Activated T-cell treated with anti-CD3 and anti-CD28 coated beads, Interleukin-2, amount 50 U/mL, for 24 hours (primary cell): ENCODE results near the gene SH3RF3.

Experiments used
- DNase-seq: peaks from one replicate; pipeline ENCODE4 v3.0.0-alpha.2; 2020
- H3K27ac Mint-ChIP-seq: 2 replicates; pipeline ENCODE4 v1.8.0; 2020; ENCODE audit warnings: mild to moderate bottlenecking, mixed read lengths
- H3K27me3 Mint-ChIP-seq: 2 replicates; pipeline ENCODE4 v1.8.0; 2020; ENCODE audit warnings: mixed read lengths
- H3K36me3 Mint-ChIP-seq: 2 replicates; pipeline ENCODE4 v1.8.0; 2020; ENCODE audit warnings: low read depth, mixed read lengths
- H3K4me1 Mint-ChIP-seq: 2 replicates; pipeline ENCODE4 v1.8.0; 2020; ENCODE audit warnings: low read depth, mixed read lengths
- H3K4me3 Mint-ChIP-seq: 2 replicates; pipeline ENCODE4 v1.8.0; 2020; ENCODE audit warnings: mild to moderate bottlenecking, moderate library complexity, mixed read lengths
- H3K9me3 Mint-ChIP-seq: 2 replicates; pipeline ENCODE4 v1.8.0; 2020; ENCODE audit warnings: mixed read lengths

The SH3RF3 gene

DNA sequence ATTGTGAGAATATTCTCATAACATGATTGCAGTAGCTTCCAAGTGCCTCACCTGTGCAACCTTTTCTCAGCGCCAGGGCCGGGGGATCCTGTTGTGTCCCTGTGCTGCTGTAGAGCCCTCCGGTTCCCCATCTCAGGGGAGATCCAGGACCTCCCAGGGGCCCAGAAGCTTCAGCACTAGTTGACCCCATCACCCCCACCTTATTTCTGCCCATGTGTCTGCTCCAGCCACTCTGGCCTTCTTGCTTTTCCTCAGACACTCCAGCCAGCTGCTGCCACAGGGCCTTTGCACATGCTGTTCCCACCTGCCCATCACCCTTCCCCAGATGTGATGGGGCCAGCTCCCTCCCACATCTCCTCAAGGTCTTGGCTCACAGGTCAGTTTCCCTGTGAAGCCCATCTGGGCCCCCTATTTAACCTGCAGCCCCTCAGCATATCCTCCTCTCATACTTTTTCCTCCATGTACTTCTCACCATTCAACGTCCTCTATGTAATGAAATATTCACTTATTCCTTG, 258.3 kb downstream of the SH3RF3 start:
- H3K9me3 Mint-ChIP-seq = no peaks in the 10 kb centered on the region
- no peak overlapping the region for H3K27ac Mint-ChIP-seq
- H3K4me1 Mint-ChIP-seq = no peaks in the 10 kb centered on the region
- no peaks in the 10 kb centered on the region for H3K27me3 Mint-ChIP-seq
- H3K4me3 Mint-ChIP-seq = no peak overlapping the region
- no peaks in the 10 kb centered on the region for H3K36me3 Mint-ChIP-seq
- DNase-seq = no peak

DNA sequence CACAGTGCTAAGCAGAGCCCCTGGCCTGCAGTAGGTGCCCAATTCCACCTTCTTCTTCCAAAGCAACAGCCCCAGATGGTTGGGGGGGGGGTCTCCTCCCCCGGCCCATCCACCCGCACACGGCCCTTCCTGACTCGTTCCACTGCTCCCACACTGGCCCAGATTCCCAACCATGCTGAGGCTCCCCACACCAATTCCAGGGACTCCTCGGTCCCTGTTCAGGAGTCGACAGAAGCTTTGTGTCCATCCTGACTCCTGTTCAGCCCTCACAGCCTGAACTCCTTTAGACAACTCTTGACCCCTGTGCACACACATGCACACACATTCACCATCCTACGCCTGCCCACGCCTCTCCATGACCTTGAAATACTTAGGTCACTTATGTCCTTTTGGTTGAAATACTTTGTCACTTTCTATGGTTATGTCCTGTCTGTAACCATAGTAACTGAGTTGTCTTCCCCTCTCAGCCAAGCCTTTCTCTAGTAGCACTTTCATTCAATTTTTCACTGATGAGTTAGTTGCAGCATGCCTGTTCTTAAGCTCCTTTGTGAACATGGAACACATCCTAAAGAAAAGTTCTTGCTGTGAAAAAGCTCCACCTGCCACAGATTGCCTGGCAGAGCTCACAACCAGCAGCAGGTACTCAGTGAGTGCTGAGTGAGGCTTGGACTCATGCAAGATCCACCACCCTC, 258.9 kb downstream of the SH3RF3 start:
- no peak for DNase-seq
- Mint-ChIP-seq H3K4me1 (no peaks in the 10 kb centered on the region), H3K27me3 (no peaks in the 10 kb centered on the region), H3K36me3 (no peaks in the 10 kb centered on the region), H3K9me3 (no peaks in the 10 kb centered on the region), H3K4me3 (no peak overlapping the region), H3K27ac (no peak overlapping the region)

GRCh38 chr2:109391243-109391642, 262.2 kb downstream of the SH3RF3 start:
- H3K27me3 Mint-ChIP-seq = no peaks in the 10 kb centered on the region
- no peaks in the 10 kb centered on the region for H3K9me3 Mint-ChIP-seq
- H3K27ac Mint-ChIP-seq = no peak overlapping the region
- DNase-seq = no peak
- no peaks in the 10 kb centered on the region for H3K36me3 Mint-ChIP-seq
- H3K4me1 Mint-ChIP-seq = peaks cover 8% of the 10 kb centered on the region
- no peak overlapping the region for H3K4me3 Mint-ChIP-seq

DNA sequence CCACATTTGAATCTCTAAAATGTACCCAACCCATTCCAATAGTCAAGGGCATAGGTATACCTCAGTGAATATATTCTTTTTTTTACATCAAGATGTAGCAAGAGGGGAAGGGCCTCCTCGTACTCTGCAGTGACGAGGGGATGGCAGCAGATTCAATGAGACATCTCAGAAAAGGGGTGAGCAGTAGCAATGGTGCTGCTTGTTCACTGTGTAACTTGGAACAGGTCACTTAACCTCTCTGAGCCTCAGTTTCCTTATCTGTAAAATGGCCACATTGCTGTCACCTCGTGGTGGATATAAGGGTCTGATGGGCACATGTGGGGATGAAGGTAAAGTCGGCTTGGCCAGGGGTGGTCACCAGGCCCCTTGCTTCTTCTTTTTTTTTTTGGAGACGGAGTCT, 263.1 kb downstream of the SH3RF3 start:
- Mint-ChIP-seq H3K27ac (no peak overlapping the region), H3K4me1 (peaks cover 17% of the 10 kb centered on the region), H3K27me3 (no peaks in the 10 kb centered on the region), H3K36me3 (no peaks in the 10 kb centered on the region), H3K4me3 (no peak overlapping the region), H3K9me3 (no peaks in the 10 kb centered on the region)
- DNase-seq = no peak

DNA sequence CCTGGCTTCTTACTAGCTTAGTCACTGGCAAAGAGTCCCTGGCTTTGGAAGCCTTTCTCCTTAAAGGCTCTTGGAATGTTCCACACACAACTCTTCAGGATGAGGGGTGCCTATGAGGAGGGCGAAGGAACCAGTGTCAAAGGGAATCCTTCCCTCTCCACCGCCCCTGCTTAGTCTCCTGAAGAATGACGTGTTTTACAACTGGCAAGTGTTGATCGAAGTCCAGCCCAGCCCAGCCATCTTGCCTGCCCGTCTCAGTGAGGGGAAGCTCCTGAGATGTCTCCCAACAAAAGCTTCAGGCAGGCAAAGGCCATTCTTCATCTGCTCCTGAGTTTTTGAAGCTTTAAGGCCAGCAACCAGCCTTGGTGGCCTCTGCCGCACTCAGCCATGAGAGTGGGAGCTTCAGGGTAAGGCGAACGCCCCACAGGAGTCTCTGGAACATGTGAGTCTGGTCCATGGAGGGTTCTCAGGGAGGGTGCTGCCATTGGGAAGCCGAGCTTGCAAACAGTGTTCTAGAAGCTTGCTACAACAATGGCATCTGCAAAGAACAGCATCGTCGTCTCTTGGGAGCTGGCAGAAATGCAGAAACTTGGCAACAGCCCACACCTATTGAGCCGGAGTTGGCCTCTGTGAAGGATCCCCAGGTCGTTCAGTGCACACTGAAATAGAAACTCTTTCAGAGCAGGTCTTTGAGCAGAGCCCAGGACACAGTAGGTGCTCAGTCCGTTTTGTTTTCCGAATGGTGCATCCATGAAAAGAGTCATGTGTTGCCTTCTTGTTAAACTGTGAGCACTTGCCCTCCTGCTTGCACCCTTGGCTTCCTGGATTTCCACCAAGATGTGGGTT, 264.0 kb downstream of the SH3RF3 start:
- Mint-ChIP-seq H3K36me3 (no peaks in the 10 kb centered on the region), H3K4me1 (peaks cover 22% of the 10 kb centered on the region), H3K27ac (no peak overlapping the region), H3K9me3 (no peaks in the 10 kb centered on the region), H3K27me3 (no peaks in the 10 kb centered on the region), H3K4me3 (no peak overlapping the region)
- DNase-seq = no peak

- peaks cover 22% of the 10 kb centered on the region for H3K4me1 Mint-ChIP-seq
- no peaks in the 10 kb centered on the region for H3K36me3 Mint-ChIP-seq
- no peaks in the 10 kb centered on the region for H3K27me3 Mint-ChIP-seq
- no peak for DNase-seq
- no peak overlapping the region for H3K4me3 Mint-ChIP-seq
- H3K27ac Mint-ChIP-seq = no peak overlapping the region
- no peaks in the 10 kb centered on the region for H3K9me3 Mint-ChIP-seq
Observed at GRCh38 chr2:109393662-109393972, 264.6 kb downstream of the SH3RF3 start.

DNA sequence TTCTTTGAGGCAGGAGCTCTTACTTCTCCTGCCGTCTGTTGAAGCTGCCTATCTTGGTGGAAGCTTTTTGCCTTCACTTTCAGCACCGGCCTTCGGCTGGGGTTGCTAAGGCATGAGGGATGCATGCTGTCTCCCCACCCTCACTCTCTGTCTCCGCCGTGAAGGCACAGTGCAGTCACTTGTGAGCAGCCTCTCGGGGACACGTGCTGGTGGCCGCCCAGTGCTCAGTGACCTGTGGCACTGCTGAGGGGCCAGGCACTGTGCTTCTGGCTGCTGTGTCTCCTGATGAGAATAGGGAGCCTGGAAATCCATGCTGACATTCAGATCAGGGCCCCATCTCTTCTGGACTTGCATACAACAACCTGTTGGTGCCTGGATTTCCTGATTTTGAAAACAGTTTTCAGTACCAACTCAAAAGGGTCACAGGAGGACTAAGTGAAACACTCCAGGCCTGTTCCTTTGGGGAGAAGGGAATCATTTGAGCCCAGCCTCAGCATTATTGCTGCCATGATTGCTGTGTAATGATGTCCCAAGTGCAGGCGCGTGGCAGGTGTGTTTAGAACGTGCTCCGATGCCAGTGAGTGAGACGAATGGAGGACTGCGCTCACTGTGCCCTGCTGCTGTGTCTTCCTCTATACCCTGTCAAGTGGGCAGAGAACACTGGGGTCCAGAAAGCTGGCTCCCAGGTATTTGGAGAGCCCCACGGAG, 266.6 kb downstream of the SH3RF3 start:
- Mint-ChIP-seq H3K36me3 (peaks cover 5% of the 10 kb centered on the region), H3K4me3 (no peak overlapping the region), H3K27ac (peak overlapping the region; percentile 64), H3K4me1 (peaks cover 22% of the 10 kb centered on the region), H3K27me3 (no peaks in the 10 kb centered on the region), H3K9me3 (no peaks in the 10 kb centered on the region)
- DNase-seq = no peak

- H3K27me3 Mint-ChIP-seq = no peaks in the 10 kb centered on the region
- H3K4me1 Mint-ChIP-seq = peaks cover 22% of the 10 kb centered on the region
- no peaks in the 10 kb centered on the region for H3K9me3 Mint-ChIP-seq
- H3K36me3 Mint-ChIP-seq = peaks cover 5% of the 10 kb centered on the region
- H3K27ac Mint-ChIP-seq = peak overlapping the region; percentile 64
- no peak for DNase-seq
- H3K4me3 Mint-ChIP-seq = no peak overlapping the region
Observed at GRCh38 chr2:109396202-109397180, 267.5 kb downstream of the SH3RF3 start.

- peaks cover 5% of the 10 kb centered on the region for H3K36me3 Mint-ChIP-seq
- H3K27ac Mint-ChIP-seq = no peak overlapping the region
- no peaks in the 10 kb centered on the region for H3K9me3 Mint-ChIP-seq
- no peaks in the 10 kb centered on the region for H3K27me3 Mint-ChIP-seq
- peaks cover 30% of the 10 kb centered on the region for H3K4me1 Mint-ChIP-seq
- no peak for DNase-seq
- H3K4me3 Mint-ChIP-seq = no peak overlapping the region
Observed at GRCh38 chr2:109397893-109398292, 268.9 kb downstream of the SH3RF3 start.

- Mint-ChIP-seq H3K9me3 (no peaks in the 10 kb centered on the region), H3K4me1 (peaks cover 36% of the 10 kb centered on the region), H3K36me3 (peaks cover 5% of the 10 kb centered on the region), H3K27me3 (no peaks in the 10 kb centered on the region), H3K4me3 (no peak overlapping the region), H3K27ac (no peak overlapping the region)
- DNase-seq = no peak
Observed at GRCh38 chr2:109398366-109399015, 269.5 kb downstream of the SH3RF3 start.

- no peak for DNase-seq
- peaks cover 5% of the 10 kb centered on the region for H3K36me3 Mint-ChIP-seq
- no peak overlapping the region for H3K27ac Mint-ChIP-seq
- no peaks in the 10 kb centered on the region for H3K9me3 Mint-ChIP-seq
- no peaks in the 10 kb centered on the region for H3K27me3 Mint-ChIP-seq
- no peak overlapping the region for H3K4me3 Mint-ChIP-seq
- H3K4me1 Mint-ChIP-seq = peaks cover 42% of the 10 kb centered on the region
Observed at GRCh38 chr2:109399066-109399465, 270.1 kb downstream of the SH3RF3 start.

- Mint-ChIP-seq H3K27ac (no peak overlapping the region), H3K4me3 (no peak overlapping the region), H3K9me3 (no peaks in the 10 kb centered on the region), H3K4me1 (peaks cover 44% of the 10 kb centered on the region), H3K27me3 (no peaks in the 10 kb centered on the region), H3K36me3 (peaks cover 5% of the 10 kb centered on the region)
- no peak for DNase-seq
Observed at GRCh38 chr2:109400102-109400501, 271.1 kb downstream of the SH3RF3 start.

DNA sequence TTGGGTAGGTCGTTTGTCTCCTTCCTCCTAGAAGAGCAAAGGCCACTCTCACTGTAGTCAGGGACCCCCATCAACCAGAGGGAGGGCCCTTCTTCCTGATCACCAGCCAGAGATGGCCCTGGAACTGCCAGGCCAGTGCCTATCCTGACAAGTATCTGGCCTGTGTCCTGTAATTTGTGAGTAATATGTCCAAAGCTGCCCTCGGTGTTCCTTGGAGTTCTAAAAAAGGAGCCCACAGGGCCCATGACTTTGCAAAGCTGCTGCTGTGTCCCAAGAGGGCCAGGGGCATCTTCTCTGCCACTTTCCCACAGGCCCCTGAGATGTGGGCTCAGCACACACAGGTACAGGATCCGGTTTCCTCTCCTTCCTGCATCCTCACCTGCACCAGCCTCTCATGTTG, 272.4 kb downstream of the SH3RF3 start:
- no peaks in the 10 kb centered on the region for H3K9me3 Mint-ChIP-seq
- no peak overlapping the region for H3K4me3 Mint-ChIP-seq
- no peaks in the 10 kb centered on the region for H3K27me3 Mint-ChIP-seq
- peaks cover 35% of the 10 kb centered on the region for H3K4me1 Mint-ChIP-seq
- H3K27ac Mint-ChIP-seq = no peak overlapping the region
- peaks cover 5% of the 10 kb centered on the region for H3K36me3 Mint-ChIP-seq
- no peak for DNase-seq
